RCC 7860 (cell line): ENCODE measurements around the gene TNFAIP8L3.

Source experiments
- DNase-seq: peaks from one replicate; pipeline ENCODE4 v3.0.0-alpha.2; 2015; ENCODE audit warnings: low spot score
- FAIRE-seq: peaks from 2 replicates; lab custom pipeline; 2012; peaks lifted over from hg19 to GRCh38; lab: Jason Lieb, UNC

TNFAIP8L3 gene

GRCh38 chr15:51092480-51093040, 2.1 kb downstream of the TNFAIP8L3 start:
- FAIRE-seq (no peak), DNase-seq (no peak)

DNA sequence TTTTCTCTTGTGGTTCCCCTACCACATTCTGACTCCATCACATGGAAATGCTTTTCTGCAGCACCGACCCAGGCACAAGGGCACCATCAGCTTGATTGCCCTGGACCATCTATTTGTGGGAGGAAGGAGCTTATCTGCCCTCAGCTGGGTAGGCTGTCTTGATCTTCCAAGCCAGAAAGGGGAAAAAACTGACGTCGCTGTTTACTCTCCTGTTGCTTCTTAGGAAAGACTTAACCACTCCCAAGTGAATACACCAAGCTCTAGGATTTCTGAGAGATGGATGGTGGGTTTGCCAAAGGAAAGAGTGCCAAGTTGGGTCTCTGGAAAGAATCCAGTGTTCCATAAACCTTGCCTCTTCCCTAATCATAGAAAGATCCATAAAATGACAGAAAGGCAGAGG, 4.0 kb downstream of the TNFAIP8L3 start:
- DNase-seq, result no peak
- FAIRE-seq, result no peak

DNA sequence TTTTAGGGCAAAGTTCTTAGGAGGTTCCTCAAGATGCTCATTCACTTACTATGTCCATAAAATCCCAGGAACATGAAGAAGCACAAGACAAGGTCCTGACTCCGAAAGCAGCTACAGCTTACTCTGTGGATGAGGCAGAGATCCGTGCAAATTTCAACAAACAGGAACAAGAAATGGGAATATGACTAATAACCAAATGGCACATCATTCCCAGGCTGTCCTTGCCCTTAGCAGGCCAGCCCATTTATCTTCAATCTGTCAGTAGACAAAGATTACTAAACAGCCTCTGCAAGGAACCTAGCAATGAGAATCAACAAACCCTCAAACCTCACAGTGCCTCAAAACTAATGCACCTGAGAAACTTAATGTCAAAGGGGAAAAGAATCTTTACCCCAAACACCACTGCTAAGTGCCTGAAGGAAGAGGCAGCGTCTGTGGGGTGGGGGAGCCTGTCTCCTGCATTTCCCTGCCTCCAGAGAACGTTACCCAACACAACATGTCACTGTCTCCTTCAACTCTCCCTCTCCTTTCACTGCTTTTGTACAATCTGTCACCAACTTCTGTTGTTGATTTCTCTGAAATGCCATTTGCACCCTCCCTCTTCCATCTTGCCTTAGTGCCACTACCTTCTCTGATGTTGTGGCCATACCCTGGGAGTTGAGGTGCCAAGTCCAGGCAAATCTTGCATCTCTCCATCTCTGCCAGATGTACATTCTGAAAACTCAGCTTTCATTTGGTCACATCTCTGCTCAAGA, 4.8 kb downstream of the TNFAIP8L3 start:
- FAIRE-seq, result no peak
- DNase-seq, result no peak

- FAIRE-seq (no peak), DNase-seq (no peak)
These were observed 5.7 kb downstream of the TNFAIP8L3 start for GRCh38 chr15:51089041-51089440.

DNA sequence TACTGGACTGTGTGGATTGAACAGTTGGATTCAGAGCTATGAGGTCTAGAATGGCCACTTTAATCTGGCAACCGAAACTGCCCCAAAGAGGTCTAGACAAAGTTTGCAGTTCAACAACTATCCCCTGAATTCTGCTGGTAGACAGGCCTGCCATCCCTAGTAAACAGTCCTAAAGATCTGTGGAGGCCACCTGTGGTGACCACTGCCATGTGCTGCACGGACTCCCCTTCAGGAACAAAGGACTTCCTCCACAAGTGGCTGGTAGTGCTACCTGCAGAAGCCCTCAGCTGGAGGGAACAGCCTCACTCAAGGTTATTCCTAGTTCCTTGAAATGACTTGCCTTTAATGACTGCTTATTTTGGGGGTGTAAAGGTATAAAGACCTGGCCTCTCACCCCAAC, 6.1 kb downstream of the TNFAIP8L3 start:
- FAIRE-seq (no peak), DNase-seq (no peak)

DNA sequence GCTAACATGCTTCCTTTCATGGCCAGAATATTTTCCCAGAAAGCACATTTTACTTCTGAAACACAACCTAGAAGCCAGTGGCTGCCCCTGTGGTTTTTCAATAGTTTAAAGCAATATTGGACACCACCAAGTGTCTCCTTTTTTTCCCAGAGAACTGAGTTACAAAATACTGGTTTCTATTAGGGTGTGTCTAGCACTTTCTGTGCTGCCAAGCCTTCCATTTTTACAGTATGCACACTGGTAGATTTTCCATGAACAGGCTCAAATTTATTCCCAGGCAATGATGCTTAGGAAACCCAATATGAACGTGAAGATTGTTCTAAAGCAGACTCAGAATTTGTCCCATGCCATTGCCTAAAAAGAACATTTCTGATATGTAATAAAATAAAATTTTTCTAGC, 7.2 kb downstream of the TNFAIP8L3 start:
- no peak for FAIRE-seq
- DNase-seq, result no peak

- no peak for DNase-seq
- no peak for FAIRE-seq
These were observed 8.3 kb downstream of the TNFAIP8L3 start for GRCh38 chr15:51086409-51086808.

- FAIRE-seq (no peak), DNase-seq (no peak)
These were observed 8.9 kb downstream of the TNFAIP8L3 start for GRCh38 chr15:51085764-51086163.

GRCh38 chr15:51083641-51084166, 11.0 kb downstream of the TNFAIP8L3 start:
- no peak for DNase-seq
- FAIRE-seq, result no peak

DNA sequence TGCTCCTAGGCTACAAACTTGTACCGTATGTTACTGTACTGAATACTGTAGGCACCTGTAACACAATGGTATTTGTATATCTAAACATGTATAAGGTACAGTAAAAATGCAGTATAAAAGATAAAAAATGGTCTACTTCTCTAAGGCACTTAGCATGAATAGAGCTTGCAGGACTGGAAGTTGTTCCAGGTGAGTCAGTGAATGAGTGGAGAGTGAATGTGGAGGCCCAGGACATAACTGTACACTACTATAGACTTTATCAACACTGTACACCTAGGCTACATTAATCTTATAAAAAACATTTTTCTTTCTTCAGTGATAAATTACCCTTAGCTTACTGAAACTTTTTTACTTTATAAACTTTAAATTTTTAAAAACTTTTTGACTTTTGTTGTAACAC, 12.5 kb downstream of the TNFAIP8L3 start:
- no peak for FAIRE-seq

DNA sequence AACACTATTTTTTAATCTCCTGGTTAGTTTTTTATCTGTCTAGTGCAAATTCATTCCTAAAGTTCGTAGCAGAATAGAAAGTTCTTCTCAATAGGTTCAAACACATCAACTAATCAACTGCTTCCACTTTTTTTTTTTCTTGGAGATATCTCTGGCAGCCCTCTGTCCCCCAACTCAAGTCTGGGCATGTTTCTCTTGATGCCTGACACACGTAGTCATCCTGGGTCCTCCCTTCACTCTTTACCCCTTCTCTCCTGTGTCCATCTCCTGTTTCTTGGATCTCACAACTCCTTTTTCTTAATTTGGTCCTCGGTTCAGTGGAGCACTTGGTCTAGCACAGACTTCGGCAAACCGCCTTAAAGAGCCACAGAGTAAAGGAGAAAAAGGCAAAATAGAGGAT, 14.4 kb downstream of the TNFAIP8L3 start:
- FAIRE-seq (no peak), DNase-seq (no peak)

More for the DNA sequence above, 12.5 kb downstream of the TNFAIP8L3 start:
- DNase-seq, result no peak

DNA sequence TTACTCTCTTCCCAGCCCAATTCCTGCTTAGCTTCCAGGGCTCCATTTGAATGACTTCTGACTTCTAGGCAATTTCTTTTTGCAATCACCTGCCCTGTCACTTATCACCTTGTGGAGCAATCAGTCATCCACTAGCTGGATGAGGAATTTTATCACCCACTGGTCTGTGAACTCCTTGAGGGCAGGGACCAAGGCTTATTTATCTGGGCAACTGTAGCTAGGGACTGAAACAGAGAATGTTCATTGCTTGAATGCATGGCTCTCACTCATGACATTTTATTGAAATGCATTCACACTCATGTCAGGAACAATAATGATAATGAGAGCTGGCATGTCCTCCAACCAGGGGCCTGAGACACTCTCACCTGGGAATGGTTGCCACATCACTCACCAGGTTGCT, 15.5 kb downstream of the TNFAIP8L3 start:
- FAIRE-seq, result no peak
- DNase-seq, result no peak

DNA sequence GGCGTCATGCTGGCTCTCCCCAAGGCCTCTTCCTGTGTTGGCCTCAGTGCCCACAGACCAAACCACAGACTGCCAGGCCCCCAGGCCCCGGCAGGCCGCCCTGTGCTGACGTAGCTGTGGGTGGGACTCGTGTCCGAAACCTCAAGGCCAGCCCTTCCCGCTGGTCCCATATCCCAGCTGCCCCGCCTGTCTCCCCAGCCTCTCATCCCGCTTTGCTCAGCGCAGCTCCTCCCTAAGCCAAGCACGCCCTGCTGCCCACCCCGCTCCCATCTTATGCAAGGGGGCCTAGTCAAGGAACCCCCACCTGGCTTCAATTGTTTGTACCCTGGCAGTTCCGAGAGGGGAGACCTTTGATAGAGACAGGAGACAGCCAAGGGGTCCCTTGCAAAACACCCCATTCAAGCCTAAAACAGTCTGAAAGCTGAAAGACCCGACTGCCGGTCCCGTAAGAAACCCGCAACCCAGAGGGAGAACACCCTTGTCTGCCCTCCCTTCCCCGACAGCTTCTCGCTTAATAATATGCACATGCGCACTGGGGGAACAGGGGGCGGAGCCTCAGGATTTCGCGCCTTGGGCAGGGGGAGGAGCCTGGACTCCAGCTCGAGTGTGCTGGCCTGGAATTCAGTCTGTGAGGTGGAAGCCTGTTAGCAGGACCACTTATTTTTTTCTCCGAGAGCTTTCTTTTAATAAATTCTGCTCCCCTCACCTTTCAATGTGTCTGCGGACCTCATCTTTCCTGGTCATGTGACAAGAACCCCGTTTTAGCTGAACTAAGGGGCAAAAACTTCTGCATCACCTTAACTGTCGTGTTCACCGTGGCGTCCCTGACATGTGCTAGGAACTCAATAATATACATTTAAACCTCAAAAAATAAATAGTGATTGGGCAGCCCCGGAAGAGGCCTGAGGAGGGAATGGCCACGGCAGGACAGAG, 17.2 kb downstream of the TNFAIP8L3 start:
- DNase-seq (peak; percentile 16), FAIRE-seq (no peak)

DNA sequence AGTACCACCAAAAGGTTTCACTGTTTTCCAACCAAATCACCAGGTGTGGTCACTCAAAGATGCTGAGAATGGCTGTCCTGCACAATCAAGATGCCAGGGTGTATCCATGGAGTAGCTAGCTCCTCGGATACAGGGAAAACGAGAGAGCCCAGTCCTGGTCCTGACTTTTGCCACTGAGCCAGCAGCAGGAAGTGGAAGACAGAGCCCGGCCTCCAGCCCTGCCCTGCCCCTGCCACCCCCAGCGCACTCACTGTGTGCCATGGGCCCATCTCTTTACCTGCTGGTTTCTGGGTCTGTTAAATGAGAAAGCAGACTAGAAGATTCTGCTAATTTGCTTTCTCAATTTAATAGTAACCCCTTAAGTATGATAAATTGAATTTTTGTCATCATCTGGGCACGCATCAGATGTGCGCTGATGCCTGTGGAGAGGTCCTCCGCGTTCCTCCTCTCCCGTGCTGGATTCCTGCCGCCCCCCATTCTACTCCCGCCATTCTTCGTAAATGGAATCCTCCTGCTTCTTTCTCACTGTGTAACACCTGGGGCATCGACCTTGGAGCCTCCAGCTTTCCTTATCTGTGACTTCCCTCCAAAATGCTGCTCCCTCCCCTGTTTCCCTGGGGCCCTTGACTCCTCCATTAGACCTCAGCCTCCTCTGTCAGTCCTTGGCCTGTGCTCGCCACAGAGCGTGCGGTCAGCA, 18.0 kb downstream of the TNFAIP8L3 start:
- no peak for FAIRE-seq
- DNase-seq, result no peak

- no peak for FAIRE-seq
- no peak for DNase-seq
These were observed 18.7 kb downstream of the TNFAIP8L3 start for GRCh38 chr15:51075826-51076523.

DNA sequence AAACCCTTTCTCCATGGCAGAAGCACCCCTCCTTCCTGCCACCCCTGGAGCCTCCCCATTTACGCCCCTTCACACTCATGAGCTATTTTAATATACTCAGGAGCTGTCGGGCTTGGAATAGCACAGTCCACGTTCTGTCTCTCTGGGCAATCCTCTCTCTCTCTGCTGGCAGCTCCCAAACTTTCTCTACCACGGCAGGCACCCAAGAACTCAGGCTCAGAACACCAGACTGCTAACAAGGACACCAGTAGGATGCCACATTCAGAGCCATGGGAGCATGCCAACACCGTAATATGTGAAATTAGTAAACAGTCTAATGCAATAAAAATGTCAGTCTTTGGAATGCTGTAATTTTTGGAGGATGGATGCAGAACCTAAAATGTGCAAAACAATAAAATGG, 19.3 kb downstream of the TNFAIP8L3 start:
- DNase-seq (no peak), FAIRE-seq (no peak)

GRCh38 chr15:51074926-51075325, 19.8 kb downstream of the TNFAIP8L3 start:
- no peak for DNase-seq
- FAIRE-seq, result no peak

DNA sequence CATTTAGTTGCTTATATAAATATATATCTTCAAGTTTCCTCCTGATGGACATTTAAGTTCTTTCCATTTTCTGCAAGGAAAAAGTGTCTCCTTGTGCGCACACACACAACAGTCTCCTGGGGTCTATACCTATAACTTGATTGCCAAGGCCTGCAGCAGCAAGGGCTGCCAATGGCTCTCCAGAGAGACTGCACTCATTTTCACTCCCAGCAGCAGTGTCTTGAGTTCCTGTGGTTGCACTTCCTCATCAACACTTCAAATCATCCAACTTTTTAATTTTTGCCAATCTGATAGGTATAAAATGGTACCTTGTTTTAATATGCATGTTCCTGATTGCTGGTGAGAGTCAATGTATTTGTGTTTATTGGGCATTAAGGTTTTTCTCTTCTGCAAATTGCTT, 23.1 kb downstream of the TNFAIP8L3 start:
- DNase-seq, result no peak
- FAIRE-seq, result no peak

GRCh38 chr15:51069983-51070382, 24.7 kb downstream of the TNFAIP8L3 start:
- no peak for DNase-seq
- no peak for FAIRE-seq

DNA sequence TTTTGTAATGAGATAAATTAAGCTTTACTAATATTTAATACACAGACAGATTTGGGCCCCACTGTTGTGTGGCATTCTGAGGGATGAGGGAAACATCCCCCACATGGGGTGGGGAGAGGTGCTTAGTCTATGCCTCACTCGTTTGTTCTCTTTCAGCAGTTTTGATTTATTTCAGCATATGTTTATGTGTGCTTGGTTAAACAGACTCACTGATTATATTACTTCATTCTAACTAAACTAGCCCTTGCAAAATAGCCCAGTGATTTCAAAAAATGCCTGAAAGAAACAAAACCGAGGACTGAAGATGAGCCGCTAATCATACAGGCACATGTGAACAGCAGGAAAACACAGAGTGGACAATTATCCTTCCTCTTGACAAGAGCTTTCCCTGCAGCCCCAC, 27.2 kb downstream of the TNFAIP8L3 start:
- FAIRE-seq, result no peak
- no peak for DNase-seq
